HG03175 (cell line): ENCODE measurements around the gene THY1.
"Not testable (repeated sequence)": the region's sequence is repeated elsewhere in the genome, so short reads cannot be mapped to it uniquely, and the experiment has no call there.

Experiments
- ATAC-seq: cut with Tn5 transposase; IDR thresholded peaks from one replicate; pipeline ENCODE4 v1.9.1; 2021; ENCODE audit warnings: mild to moderate bottlenecking, moderate library complexity; ENCODE audit not compliant: unreplicated experiment

THY1 gene

DNA sequence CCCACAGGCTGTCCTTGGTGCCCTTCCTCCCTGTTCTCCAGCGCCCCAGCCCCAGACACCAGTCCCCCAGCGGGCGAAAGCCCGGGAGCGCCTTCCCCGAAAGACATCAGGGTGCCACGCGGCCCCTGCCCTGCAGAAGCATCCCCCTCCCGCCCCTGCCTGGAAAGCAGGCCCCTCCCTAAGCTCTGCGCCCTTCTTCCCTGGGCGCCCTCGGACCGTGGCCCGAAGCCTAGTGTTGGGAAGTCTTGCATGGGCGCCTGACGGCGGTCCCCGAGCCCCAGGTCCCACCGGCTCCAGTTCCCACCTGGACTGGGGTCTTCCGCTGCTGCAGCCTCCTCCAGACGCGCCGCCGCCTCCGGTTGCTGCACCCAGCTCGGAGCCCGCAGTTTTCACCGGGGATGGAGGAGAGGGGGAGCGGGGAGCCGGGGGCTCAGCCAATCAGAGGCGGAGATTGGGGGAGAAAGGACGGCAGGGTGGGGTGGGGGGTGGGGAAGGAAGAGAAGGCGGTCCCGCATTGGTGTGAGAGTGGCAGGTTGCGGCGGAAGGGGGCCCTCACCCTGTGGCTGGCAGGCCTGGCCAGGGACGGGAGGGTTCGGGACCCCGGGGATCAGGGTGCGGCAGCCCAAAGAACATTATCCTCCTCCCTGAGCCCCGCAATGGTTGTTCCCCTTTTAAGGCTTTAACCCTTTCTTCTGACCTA, at the start of gene THY1:
TSS of gene THY1 (minus strand) at position 364 of the 700 bp plus-strand sequence. CDS start 2,267 bp downstream, outside the sequence.
- no peak for ATAC-seq

DNA sequence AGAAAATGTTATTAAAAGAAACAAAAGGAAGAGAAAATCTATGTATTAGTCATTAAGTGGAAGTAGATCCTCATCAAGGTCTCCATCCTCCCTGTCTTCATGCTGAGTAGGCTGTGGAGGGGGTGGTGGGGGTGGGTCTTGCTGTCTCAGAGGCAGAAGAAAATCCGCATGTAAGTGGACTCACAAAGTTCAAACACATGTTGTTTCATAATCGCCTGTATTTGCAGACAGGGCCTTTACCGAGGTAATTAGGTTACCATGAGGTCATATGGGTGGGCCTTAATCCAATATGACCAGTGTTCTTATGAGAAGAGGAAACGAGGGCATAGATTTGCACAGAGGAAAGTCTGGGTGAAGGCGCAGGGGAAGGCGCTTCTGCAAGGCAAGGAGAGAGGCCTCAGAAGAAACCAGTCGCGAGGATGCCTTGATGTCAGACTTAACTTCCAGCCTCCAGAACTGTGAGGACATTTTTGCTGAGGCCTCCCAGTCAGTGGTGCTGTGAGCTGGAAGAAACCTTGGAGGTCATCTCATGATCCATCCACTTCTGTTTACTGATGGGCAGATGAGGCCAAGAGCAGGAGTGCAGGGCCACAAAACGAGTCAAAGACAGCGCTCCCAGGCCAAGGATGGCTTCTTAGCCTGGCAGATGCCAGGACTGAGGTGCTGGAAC, 49.3 kb upstream of the THY1 start:
- ATAC-seq, result no peak

DNA sequence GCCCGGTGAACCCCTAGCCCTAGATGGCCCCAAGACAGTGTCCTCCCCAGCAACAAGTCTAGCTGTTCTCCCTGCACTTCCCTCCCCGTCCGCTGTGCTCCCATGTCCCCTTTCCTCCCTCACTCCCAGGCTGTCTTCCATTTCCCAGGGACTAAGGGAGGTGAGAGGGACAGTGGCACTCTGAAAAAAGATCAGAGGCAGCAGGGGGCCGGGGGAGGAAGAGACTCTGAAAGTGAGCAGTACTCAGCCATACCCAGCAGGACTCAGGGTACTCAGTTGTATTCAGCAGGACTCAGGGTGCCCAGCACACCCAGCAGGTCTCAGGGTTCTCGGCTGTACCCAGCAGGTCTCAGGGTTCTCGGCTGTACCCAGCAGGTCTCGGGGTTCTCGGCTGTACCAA, 48.4 kb upstream of the THY1 start:
- no peak for ATAC-seq

DNA sequence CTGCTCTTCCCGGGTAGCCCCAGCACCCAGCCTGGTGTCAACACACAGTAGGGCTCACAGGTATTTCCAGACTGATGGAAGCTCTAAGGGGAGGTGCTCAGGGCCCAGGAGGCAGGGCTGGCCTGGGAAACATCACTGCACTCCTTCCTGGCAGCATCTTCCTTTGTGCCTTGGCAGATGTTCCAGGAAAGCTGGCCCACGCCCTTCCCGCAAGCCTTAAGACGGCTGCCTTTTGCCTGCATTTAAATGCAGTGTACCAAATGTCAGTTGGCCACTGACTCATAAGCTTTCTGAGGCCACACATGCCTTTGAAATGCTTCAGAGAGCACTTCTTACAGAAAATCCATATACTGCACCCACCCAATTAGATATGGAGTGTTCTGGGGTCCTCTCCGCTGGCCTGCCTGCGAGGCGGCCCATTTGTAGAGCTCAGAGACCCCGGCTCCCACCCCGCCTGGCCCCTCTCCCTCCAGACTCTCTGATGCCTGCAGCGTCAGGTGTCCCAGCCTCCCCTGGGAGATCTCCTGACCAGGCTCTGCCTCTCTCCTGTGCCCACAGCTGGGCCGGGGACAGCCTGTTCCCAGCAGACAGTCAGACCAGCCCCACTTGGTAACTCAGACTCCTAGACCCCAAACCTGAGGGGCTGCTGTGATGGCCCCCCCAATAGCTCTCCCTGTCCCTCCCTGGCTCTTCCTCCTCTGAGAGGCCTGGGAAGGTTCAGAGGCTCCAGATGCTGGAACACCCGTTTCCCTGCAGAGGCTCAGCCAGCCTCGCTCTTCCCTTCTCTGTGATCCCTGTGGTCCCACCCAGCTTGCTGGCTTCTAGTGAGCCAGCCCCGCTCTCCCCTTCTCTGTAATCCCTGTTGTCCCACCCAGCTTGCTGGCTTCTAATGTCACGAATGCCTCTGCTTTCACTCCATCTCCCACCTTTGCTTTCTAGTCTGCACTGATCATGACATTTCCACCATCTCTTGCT, 47.6 kb upstream of the THY1 start:
- no peak for ATAC-seq

DNA sequence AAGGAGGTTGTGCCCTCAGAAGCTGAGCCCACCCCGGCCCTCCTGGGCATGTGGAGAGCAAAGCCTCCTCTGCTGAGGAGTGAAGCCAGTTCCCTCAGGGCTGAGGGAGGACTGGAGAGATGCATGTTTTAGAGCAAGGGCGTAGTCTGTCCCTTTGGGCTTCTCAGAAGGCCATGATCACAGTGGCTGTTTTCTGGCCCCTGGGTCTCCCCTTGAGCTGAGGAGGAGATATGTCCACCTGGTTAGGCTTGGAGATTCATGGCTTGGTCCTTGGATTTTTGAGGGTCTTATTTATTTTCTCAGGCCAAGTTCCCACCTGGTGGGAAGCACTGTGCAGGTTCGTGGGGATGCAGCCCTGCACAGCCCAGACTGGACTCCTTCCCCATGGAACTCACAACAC, 46.5 kb upstream of the THY1 start:
- ATAC-seq, result no peak

DNA sequence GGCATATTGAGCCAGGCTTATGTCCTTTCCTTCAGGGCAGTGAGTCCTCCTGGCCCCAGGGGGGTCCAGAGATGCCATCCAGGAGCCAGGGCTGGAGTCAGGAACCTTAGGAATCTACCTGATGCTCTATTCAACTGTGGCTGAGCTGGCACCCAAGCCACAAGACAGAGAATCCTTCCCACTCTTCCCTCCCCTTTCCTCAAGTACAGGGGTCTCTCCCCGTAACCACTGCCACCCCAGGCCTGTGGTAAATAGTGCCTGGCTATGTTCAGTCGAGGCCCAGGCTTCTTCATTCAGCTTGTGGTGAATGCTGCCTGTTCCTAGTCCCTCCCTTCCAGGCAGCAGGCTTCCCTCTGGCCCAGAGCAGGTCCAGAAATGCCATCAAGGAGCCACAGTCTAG, 45.5 kb upstream of the THY1 start:
- no peak for ATAC-seq

DNA sequence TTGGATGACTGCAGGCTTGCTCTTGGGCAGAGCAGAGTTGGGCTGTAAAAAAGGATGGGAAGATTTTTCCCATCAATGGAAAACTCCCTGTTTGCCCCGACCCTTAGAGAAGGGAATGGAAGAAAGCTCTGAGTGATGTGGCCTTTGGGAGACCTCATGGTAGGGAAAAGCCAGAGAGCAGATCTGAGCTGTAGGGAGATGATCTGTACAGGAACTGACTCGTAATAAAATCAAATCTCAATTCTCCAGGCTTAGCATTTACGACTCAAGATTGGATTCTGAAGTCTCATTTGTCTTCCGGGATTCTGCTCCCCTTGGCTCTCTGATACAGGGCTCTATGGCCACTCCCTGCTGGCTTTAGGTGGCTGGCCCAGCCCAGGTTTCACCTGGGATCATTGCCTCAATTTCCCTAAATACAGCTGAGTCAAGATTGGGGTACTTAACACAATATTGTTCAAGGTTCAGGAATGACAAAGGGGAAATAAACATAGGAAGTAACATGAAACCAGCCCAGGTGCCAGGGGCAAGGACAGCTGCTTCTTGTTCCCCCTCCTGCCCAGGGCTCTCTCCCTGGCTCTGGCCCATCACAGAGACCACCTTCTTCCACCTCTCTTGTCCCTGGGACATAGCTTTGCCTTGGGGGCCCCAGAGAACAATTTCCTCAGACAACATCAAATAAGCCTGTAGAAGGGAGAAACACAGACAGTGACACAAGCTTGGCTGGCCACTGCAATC, 38.4 kb upstream of the THY1 start:
- no peak for ATAC-seq

DNA sequence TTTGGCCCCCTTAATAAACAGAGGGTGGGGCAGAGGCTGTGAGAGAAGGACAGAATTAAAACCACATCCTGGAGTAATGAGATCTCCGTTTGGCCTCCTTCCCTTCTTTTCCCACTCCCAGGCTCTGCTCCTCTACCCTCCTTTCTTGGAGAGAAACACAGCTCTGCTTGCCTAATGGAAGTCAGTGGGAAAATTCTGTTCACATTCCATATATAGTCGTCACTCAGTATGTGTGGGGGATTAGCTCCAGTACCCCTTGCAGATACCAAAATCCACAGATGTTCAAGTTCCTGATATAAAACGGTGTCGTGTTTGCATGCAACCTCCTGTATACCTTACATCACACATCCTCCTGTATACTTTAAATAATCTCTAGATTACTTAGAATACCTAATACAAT, 37.6 kb upstream of the THY1 start:
- ATAC-seq, result no peak

DNA sequence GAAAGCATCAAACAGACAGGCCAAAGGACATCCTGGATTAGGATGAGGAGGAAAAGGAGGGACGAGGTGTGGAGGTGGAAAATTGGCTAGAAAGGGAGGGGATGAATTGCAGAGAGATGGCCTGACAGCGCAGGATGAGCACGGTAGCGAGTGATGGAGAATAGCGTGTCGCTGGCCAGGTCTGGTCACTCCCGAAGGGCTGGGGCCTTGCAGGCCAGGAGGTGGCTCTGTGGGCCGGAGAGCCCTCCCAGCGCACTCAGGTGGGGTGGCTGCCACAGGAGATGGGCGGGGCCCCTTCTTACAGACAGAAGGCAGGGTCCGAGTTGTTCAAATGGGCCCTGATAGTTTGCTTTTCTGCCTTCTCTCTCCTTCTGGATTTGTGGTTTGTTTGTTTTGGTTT, 37.1 kb upstream of the THY1 start:
- ATAC-seq, result no peak

DNA sequence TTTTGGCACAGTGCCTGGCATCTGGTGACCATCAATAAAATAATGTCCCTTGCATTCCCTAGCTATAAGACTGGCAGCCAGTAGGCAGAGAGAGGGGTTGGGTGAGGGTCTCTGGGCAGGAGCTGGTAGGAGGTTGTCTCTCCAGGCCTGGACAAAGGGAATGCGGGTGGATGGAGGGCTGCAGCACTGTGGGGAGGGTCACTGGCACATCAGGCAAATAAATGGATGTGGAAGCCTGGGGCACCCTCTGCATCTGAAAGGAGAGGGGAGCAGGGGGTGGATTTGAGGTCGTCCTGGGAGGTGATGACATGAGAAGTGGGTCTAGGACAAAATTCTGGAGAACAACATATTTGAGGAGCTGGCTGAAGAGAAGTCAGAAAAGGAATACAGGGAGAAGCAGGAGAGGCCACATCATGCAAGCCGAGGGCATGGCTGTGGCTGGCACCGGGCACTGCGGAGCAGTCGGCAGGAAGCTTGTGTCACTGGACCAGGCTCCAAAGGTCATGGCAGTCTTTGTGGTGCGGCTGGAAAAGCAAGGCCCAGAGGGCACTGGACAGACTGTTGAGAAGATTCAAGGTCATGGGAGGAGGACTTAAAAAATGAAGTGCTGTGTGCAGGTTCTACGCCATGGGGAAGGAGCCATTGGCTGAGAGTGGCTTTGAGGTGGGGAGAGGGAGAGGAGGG, 36.5 kb upstream of the THY1 start:
- ATAC-seq, result no peak

DNA sequence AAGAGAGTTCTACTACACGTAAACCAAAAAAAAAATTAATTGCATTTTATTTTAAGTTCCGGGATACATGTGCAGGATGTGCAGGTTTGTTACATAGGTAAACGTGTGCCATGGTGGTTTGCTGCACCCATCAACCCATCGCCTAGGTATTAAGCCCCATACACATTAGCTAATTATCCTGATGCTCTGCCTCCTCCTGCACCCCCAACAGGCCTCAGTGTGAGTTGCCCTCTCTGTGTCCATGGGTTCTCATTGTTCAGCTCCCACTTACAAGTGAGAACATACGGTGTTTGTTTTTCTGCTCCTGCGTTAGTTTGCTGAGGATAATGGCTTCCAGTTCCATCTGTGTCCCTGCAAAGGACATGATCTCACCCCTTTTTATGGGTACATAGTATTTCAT, 32.7 kb upstream of the THY1 start:
- not testable (repeated sequence) for ATAC-seq

DNA sequence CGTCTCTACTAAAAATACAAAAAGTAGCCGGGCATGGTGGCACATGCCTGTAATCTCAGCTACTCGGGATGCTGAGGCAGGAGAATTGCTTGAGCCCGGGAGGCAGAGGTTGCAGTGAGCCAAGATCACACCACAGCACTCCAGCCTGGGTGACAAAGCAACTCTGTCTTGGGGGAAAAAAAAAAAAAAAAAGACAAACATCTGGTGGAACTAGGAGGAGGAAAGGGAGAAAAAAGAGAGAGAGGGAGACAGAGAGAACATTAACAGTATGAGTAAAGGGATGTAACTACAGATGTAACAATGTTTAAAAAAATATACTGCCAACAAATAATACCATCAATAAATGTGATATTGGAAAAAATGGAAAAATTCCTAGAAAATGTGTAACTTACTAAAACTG, 32.3 kb upstream of the THY1 start:
- ATAC-seq, result not testable (repeated sequence)

DNA sequence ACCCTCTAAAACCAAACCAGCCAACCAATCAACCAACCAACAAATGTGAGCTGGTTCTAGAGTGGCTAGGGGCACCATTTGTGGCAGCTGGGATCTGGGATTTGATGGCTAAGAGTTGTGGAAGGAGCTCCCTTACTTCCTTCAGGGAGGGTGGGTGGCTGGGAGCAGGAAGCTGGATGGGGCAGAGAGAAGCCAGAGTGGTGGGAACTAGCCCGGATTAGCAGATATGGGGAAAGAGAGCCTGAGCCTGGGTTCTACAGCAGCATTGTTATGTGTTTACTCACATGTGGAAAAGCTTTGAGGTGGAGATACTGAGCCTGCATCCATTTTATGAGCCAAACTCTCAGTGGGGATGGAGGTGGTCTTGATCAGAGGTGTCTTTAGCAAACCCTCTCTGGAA, 30.9 kb upstream of the THY1 start:
- ATAC-seq, result no peak

DNA sequence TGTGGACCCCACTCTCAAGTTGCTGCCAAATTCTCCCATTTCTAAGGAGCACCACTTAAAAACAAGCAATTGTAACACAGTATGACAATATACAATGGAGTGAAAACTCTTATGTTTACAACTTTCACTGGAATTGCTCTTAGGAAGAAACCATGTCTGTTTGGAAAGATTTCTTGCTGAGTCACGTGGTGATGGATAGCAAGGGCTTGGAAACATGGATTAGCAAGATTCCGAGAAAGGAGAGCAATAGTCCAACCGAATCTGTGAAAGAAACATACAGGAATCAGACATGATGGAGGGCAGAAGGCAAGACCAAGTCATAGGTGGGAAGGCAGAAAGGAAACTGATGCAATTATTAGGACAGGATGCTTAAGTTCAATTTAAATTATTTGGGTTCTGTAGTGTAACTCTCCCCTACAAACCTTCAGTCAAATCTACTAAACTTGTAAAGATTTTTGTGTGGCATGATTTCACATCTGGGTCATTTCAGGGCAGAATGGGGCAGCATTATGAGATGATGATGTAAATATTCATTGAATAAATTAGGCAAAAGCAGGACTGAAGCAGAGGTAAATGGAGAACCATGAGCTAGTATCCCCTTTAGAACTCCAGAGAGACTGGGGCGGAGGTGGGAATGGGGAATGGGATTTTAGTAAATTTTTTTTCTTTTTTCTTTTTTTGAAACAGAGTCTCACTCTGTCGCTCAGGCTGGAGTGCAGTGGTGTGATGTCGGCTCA, 27.8 kb upstream of the THY1 start:
- no peak for ATAC-seq

DNA sequence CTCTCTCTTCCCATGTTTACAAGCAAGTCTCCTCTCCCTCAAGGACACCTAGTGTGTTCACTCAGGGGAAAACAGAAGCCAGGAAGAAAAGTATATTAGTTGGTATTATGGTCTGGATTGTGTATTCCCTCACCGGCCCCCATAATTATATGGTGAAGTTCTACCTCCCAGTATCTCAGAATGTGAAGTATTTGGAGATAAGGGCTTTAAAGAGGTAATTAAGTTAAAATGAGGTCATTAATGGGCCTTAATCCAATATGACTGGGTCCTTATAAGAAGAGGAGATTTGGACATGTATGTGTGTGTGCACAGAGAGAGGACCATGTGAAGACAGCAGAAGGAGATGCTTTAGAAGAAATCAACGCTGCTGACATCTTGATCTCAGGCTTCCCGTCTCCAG, 26.5 kb upstream of the THY1 start:
- ATAC-seq, result no peak

DNA sequence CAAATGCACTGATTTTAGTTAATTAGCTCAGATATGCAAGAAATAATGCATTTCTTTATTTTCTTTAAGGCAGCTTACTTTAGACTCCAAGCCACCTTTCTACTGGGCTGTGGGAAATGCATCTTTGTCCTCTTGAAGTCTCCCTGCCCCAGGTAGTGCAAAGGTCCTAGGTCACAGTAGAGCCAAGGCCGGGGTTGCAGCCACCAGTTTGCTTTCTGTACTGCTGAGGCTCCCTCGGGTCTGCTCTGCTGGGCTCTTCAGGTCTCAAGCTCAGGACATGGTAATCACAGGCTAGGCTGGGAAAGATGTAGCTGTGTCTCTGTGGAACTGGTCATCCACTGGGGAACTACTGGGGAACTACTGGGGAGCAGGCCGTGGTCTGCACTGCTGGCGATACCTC, 25.4 kb upstream of the THY1 start:
- no peak for ATAC-seq

DNA sequence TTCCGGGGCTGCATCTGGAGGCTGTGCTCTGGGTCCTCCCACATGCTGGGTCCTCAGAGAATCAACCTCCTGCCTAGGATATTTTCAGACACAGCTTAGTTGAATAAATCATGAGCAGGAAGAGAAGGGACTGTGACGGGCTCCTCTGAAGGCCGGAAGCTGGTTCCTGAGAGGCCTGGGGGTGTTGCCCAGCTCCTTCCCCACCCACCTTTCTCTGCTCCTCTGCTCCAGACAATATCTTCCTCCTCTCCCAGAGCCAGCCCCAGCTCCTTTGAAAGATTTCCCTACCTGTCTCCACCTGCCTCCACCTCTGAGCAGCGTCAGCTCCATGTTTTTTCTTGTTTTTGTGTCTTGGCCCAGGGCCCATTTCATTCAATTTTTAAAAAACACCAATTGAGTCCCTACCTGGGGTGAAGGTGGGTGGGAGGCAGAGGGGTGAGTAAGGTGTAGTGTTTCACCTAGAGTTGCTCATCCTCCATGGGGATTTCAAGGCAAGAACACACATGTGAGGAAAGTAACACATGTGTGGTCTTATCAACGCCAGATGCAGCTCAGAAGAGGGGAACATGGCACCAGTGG, 24.8 kb upstream of the THY1 start:
- no peak for ATAC-seq

DNA sequence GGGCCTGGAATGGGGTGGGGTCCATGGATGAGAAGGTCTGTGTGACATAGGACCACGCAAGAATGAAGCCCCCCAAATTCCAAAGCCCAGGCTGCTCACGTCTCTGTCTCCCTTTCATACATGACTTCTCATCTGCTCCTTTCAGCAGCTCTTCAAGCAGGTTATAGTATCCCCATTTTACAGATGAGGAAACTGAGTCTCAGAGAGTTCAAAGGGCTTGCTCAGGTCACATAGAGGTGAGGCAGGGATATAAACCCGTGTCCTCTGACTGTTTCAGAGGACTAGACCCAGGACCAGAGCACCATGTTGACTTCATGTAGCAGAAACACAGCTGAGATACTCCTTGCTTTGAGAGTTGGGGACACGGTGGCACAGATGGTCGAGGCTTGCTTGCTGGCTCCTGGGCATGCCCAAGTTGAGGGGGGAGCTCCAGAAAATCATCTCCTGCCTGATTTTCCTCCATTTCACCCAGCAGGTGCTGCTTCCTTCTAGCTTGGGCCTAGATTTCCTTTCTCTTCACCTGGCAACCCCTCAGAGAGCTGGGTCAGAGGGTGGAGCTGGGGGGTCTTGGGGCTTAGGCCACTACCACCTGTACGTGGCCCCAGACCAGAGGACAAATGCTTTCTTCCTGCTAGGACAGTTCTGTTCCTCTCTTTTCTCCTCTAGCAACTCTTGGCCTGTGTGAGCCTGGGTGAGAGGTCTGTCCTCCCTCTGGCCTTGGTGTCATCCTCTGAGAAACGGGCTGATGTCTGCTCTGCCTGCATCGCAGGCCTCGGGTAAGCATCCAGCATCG, 24.1 kb upstream of the THY1 start:
- no peak for ATAC-seq

DNA sequence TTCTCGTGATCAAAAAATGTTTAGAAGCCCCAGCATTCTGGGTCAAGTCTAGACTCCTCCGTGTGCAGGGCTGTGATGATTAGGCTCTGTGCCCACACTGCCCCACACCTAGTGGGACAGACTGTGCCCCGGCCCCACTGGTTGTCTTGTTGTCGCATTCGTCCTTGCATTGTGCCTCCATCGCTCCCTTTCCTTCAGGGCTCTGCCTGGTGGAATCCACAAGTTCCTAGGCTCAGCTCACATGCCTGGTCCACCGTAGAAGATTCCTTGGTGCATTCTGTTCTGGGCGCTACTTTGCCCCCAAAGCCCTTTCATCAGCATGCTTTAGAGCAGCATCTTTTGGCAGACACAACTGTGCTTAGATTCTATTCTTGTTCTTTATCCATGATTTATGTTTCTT, 23.5 kb upstream of the THY1 start:
- no peak for ATAC-seq
